GM21367 (cell line): ENCODE data around the gene LRRC8C.
A peak's percentile ranks its signal among the peaks of the same experiment; 100 is the strongest.
"Not testable (repeated sequence)": the region's sequence is repeated elsewhere in the genome, so short reads cannot be mapped to it uniquely, and the experiment has no call there.

Experiments used
- ATAC-seq: cut with Tn5 transposase; IDR thresholded peaks from one replicate; pipeline ENCODE4 v1.9.1; 2021; ENCODE audit not compliant: unreplicated experiment

LRRC8C gene

GRCh38 chr1:89632657-89633247 lies at the start of gene LRRC8C:
LRRC8C (plus strand) TSS chr1:89633120; CDS start chr1:89686474, 53,354 bp downstream.
- peak; percentile 84 for ATAC-seq

GRCh38 chr1:89584211-89584610 lies 48.7 kb upstream of the LRRC8C start:
- no peak for ATAC-seq

DNA sequence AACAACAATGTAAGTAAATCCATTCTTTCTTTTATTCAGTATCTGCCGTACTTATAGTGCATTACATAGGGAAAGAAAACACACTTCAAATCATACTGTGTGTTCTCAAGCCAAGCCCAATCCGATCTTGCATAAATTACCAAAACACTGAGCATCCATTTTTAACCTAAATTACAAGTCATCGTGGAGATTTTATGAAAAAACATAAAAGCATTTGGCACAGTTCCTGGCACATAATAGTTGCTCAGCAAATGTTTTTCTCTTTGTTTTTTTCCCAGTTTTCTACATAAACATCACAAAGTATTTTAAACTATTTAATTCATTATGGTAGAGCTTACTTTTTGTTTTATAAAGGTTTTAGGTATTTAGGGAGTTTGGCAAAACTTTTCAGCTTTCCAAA lies 48.1 kb upstream of the LRRC8C start:
- no peak for ATAC-seq

GRCh38 chr1:89587729-89588161 lies 45.2 kb upstream of the LRRC8C start:
- no peak for ATAC-seq

DNA sequence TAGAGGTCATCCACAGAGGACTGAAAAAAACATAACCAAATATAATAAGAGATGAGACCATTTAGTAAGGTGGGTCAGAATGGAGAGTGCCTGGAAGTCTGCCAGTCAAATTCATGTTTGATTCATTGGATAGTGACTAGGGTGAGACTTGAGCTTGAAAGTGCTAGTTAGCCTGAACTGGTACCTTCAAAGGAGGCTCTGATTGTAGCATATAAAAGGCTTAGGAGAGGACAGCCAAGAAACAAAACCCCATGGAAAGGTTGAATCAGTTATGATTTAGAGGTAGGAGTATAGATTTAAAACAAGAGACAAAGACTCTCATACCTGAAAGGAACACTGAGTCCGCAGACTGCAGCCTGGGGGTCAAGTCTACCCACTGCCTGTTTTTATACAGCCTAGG lies 44.4 kb upstream of the LRRC8C start:
- no peak for ATAC-seq

- ATAC-seq, result no peak
These were observed 43.4 kb upstream of the LRRC8C start for GRCh38 chr1:89589515-89589914.

DNA sequence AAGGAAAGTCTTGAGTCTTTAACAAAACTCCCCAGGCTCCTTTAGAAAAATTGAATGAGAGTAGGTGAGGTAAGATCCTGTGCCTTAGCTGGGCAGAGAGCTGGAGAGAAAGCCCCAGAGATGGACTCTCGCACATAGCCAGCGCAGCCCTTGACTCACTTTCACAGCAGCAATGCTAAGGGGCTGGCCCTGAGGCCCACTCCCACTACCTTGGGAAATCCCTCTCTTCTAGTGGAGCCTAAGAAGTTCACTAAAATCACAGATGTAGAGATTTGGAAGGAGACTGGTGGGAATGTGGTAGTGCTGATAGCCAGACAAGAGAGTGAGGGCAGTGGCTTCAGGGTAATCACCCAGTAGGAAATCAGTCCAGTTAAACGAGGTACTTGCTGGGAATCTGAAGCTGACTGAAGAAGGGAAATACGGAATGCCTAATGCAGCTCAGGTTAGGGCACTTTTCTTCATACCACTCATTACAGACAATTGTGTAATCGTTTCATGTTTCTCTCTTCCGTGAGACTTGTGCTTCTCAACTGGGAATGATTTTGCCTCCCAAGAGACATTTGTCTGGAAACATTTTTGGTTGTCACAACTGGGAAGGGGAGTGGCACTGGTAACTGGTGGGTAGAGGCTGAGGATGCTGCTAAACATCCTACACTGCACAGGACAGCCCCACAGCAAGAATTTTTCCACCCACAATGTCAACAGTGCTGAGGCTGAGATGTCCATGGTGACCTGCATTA lies 42.4 kb upstream of the LRRC8C start:
- no peak for ATAC-seq

GRCh38 chr1:89592861-89593302 lies 40.0 kb upstream of the LRRC8C start:
- ATAC-seq, result not testable (repeated sequence)

- no peak for ATAC-seq
These were observed 38.7 kb upstream of the LRRC8C start for GRCh38 chr1:89594096-89594740.

DNA sequence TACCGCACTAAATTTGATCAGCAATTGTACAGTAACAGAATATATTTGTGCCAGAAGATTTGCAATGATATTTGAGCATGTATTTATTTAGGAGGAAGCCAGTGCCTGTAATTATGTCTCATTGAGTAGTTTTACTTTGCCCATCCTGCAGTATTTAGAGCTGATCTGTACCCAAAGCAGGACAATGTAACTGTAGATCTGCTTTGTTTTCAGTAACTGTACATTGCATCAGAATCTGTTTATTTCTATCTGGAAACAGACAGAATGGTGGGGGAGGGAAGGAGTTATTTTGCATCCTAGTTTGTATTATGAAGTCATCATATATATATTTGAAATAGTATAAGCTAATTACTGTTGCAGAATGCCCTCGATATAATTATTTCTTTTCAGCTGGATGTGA lies 36.2 kb upstream of the LRRC8C start:
- ATAC-seq, result no peak

DNA sequence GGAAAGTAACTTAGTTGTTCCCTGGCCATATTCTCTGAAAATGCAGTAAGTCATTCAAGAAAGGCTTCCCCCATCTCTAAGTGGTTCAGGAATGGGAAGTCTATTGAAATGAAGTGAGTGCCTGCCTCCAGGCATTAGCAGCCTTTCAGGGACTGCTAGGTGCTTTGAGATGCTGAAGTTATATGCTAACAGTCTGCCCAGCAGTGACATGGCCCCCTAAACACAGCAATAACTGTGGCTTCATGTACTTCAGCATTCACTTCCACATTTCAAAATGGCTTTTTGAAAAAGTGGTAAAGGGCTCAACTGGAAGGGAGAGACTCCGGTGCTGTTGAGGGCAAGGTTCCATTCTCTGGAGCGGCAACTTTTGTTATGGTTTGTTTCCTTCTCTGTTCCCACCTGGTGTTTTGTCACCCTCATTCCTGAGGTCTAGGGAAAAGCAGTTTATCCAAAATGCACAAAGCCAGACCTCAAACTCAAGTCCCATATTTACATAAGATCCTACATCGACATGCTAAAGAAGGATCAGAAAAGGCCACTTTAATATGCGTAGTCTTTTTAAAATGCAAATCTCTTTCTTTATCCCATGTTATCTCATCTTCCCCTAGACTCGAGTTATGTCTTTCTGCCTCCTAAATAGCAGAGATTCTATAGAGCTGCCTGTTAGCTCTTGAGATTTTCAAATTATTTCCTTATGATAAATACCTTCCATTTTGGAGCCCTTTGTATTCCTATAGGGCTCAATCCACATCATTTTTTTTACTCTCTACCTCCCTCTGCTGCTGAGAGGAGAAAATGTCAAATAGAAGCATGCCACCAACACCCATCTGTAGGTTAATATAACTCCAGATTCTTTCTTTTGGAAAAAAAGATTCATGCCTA lies 34.2 kb upstream of the LRRC8C start:
- no peak for ATAC-seq

DNA sequence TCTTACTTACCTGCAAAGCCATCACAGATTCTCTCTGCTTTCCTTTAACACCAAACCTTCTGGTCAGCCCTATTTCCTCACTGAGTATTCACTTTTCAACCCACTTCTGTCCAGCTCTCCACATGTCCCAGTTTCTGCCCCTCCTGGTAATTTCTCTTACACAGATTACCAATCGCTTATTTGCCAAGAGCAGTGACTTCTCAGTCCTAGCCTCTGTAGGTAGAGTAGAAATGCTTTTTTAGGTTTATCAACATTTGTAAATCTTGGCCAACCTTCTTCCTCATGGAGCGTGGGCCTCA lies 33.6 kb upstream of the LRRC8C start:
- ATAC-seq, result no peak

DNA sequence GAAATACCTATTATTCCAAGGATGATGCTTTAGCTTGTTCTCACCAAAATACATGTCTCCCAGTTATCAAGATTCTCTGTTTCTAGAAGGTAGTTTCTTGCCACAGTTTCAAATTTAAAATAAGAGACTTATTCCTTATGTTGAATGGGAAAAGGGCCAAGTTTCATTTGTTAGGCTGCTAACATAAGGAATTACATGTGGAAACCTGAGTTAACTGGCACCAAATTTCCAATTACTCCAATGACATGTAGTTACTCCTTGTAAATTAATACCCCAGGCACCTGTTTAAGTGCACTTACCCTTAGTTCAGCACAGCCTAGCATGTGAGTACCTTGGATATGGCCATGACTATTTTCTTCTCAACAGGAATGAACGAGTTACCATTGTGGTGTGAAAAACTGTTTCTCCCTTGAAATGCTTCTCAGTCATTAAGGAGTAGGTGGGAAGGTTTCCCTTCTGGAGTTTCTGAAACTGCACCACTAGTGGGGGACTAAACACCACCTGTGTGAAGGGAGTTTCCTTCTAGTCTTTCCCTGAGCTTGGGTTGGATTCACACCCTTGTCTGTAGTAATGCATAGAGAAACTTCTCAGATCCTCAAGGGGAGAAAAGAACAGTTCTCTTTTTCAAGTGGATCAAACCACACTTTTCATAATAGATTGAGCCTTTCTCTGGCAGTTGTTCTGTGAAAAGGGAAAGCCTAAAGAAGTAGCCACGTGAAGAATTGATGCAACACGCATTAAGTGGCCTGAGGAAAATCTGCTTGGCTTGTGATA lies 32.3 kb upstream of the LRRC8C start:
- ATAC-seq, result no peak

DNA sequence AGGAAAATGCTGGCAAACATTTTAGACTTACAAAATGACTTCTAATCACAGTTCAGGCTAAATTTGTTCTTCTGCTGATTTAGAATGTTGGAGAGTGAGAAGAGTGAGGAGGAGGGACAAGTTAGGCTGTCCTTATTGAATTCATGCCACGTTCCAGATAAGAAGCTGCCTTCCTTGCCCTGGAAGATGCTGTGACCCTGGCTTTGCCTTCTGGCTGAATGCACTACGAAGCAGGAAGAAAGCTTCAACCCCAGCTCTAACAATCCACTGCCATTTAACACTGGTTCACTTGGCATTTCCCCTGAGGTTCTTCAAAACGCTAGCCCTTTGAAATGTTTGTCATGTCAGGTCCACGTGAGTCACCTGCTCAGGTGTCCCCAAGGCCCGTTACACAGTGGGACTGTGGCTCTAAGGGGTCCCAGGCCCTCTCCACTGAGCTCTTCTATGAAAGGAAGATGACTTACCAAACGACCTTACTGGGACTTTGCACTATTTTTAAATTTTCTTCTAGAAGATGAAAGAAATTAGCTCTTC lies 30.0 kb upstream of the LRRC8C start:
- ATAC-seq, result no peak

- no peak for ATAC-seq
These were observed 29.1 kb upstream of the LRRC8C start for GRCh38 chr1:89603651-89604413.

DNA sequence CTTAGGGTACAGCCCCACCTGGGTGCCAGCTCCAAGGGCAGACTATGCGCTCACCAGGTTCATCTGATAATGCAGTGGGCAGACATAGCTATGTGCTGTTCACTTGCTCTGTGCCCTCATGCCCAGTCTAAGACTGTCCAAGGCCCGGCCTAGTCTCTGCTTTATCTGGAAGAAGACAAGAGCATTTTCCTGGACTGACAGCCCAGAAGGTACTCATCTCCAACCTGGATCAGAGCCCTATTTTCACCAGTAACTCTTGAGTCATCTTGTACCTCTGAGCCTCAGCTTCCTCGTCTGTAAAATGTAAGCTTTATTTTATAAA lies 28.5 kb upstream of the LRRC8C start:
- ATAC-seq, result no peak

DNA sequence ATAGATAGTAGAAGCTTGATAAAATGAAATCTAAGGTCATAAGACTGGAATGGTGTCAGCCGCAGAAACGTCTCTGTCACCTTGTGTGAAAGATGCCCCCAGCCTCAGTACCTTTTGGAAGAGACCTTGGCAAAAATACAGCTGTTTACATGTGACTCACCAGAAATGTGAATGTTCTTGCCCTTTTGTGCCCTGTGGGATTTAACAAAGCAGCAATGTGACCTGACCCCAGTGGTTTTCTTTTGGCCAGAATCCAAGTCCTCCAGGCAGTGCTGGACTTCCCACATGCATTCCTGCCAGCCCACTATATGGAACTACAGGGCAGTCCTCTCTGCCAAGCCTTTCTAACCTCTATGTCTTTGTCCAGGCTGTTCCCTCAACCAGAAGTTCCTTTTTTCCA lies 27.2 kb upstream of the LRRC8C start:
- ATAC-seq, result no peak

DNA sequence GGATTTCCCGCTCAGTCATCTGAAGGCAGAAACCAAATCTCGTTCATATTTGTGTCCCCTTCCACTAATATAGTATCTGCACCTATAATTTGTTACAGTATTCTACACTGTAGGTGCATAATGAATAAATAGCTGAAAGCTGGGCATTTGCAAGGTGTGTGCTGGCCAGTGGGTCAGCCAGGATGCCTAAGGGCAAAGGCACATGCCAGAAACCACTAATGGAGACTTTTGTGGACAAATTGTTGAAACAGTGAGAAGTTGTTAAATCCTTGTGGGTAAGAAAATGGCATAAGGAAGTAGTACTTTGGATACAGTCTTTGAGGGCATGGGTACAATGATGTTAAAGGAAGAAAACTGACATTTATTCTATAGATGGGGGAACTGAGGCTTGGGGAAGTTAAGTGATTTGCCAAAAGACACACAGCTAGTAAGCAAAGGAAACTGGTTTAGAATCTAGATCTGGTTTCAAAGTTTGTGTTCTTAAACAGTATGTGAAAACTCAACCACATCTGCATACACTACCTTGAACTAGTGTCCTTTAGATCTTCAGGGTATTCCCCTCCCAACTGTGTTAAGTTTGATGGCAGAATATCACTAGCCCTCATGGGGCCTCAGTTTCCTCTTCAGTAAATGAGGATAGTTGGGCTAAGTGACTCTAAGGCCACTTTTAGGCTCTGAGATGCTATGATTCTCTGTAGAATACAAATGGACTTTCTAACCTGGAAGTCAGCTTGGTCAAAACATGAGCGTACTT lies 26.5 kb upstream of the LRRC8C start:
- ATAC-seq, result no peak

GRCh38 chr1:89607156-89607555 lies 25.8 kb upstream of the LRRC8C start:
- no peak for ATAC-seq
